Neural cell (in vitro differentiated cells): ENCODE data around the gene TRMO. TPM values are rescaled to one million over a fixed set of nuclear protein-coding genes. Genes with fewer than 3 reads are reported as not detected.

Source experiments
- H2AFZ ChIP-seq: fragments of 200-600, 300-800 bp; sonication (generic), shearing (Covaris generic); 2 replicates; pipeline ENCODE4 v1.6.0; 2014; ENCODE audit warnings: low read depth, mild to moderate bottlenecking, antibody characterized with exemption, low read length, moderate library complexity
- H3F3A ChIP-seq: fragments of 200-600 bp; shearing (Covaris generic); 2 replicates; pipeline ENCODE4 v1.6.1; 2016; ENCODE audit warnings: mild to moderate bottlenecking, moderate library complexity, mixed read lengths, antibody characterized with exemption, low read length; ENCODE audit not compliant: insufficient read depth, poor library complexity, severe bottlenecking
- H3K27ac ChIP-seq: fragments of 200-600, 300-800 bp; sonication (generic), shearing (Covaris generic); 2 replicates; pipeline ENCODE4 v1.5.1; 2014; ENCODE audit warnings: mild to moderate bottlenecking, low read length, moderate library complexity
- H3K27me3 ChIP-seq: fragments of 300-800, 200-600 bp; sonication (generic), shearing (Covaris generic); 2 replicates; pipeline ENCODE4 v1.6.0; 2014; ENCODE audit warnings: mild to moderate bottlenecking, low read depth, low read length, moderate library complexity; ENCODE audit not compliant: insufficient read depth
- H3K36me3 ChIP-seq: fragments of 300-800, 200-600 bp; sonication (generic), shearing (Covaris generic); 2 replicates; pipeline ENCODE4 v1.5.1; 2014; ENCODE audit warnings: mild to moderate bottlenecking, antibody characterized with exemption, low read length, moderate library complexity; ENCODE audit not compliant: insufficient read depth
- H3K4me2 ChIP-seq: fragments of 300-800, 200-600 bp; sonication (generic), shearing (Covaris generic); 2 replicates; pipeline ENCODE4 v1.6.0; 2014; ENCODE audit warnings: mild to moderate bottlenecking, low read length
- H3K4me3 ChIP-seq: fragments of 300-800, 200-600 bp; sonication (generic), shearing (Covaris generic); 2 replicates; pipeline ENCODE4 v1.5.1; 2014; ENCODE audit warnings: mild to moderate bottlenecking, low read length, moderate library complexity
- H3K79me2 ChIP-seq: fragments of 200-600 bp; shearing (Covaris generic); replicated peaks from 2 replicates; pipeline ENCODE4 v1.6.0; 2014; ENCODE audit warnings: mild to moderate bottlenecking, low read length, moderate library complexity; ENCODE audit not compliant: insufficient read depth
- H3K9ac ChIP-seq: fragments of 300-800, 200-600 bp; sonication (generic), shearing (Covaris generic); 2 replicates; pipeline ENCODE4 v1.6.1; 2016; ENCODE audit warnings: mild to moderate bottlenecking, low read length, mixed read lengths
- H3K9me2 ChIP-seq: fragments of 200-600 bp; shearing (Covaris generic); 2 replicates; pipeline ENCODE4 v1.6.1; 2016; ENCODE audit warnings: mild to moderate bottlenecking, low read length, mixed read lengths; ENCODE audit not compliant: insufficient read depth
- H3K9me3 ChIP-seq: fragments of 200-600, 300-800 bp; sonication (generic), shearing (Covaris generic); 2 replicates; pipeline ENCODE4 v1.6.1; 2016; ENCODE audit warnings: mild to moderate bottlenecking, mixed run types, low read length, moderate library complexity, mixed read lengths
- H4K20me1 ChIP-seq: fragments of 200-600 bp; shearing (Covaris generic); 2 replicates; pipeline ENCODE4 v1.6.1; 2016; ENCODE audit warnings: mild to moderate bottlenecking, mixed run types; ENCODE audit not compliant: insufficient read depth
- EP300 ChIP-seq: fragments of 450-650 bp; conservative IDR thresholded peaks from 2 replicates; pipeline ENCODE4 v1.6.1; 2014; ENCODE audit warnings: antibody characterized with exemption, mild to moderate bottlenecking, moderate library complexity; ENCODE audit not compliant: poor library complexity, severe bottlenecking
- EZH2 ChIP-seq: fragments of 200-600, 300-800 bp; shearing (Covaris generic), sonication (generic); IDR thresholded peaks from 2 replicates; pipeline ENCODE4 v1.6.1; 2014; ENCODE audit warnings: antibody characterized with exemption, low read length, borderline replicate concordance, mild to moderate bottlenecking; ENCODE audit not compliant: insufficient read depth, poor library complexity, severe bottlenecking
- MXI1 ChIP-seq: fragments of 450-650 bp; conservative IDR thresholded peaks from 2 replicates; pipeline ENCODE4 v1.6.1; 2014; ENCODE audit warnings: antibody characterized with exemption, mild to moderate bottlenecking; ENCODE audit not compliant: poor library complexity, severe bottlenecking
- POLR2AphosphoS5 ChIP-seq: IDR thresholded peaks from 2 replicates; pipeline ENCODE4 v1.6.1; 2012
- RAD21 ChIP-seq: fragments of 450-650 bp; conservative IDR thresholded peaks from 2 replicates; pipeline ENCODE4 v1.6.1; 2014; ENCODE audit warnings: antibody characterized with exemption, mild to moderate bottlenecking, moderate library complexity
- SMC3 ChIP-seq: fragments of 450-650 bp; conservative IDR thresholded peaks from 2 replicates; pipeline ENCODE4 v1.6.1; 2014; ENCODE audit warnings: antibody characterized with exemption, mild to moderate bottlenecking, moderate library complexity; ENCODE audit not compliant: poor library complexity
- TAF1 ChIP-seq: IDR thresholded peaks from 2 replicates; pipeline ENCODE4 v1.6.1; 2012; ENCODE audit warnings: low read depth
- polyA plus RNA-seq: library from polyadenylated mRNA; depleted of rRNA; stranded (reverse); fragments of >200 nt; gene quantifications from 2 replicates; pipeline ENCODE4 v1.2.3, GENCODE V29; 2014
- TF ChIP-seq, protein P1 (sequence below): fragments of 450-650 bp; IDR thresholded peaks from 2 replicates; pipeline ENCODE4 v1.5.1; 2014; ENCODE audit warnings: antibody characterized with exemption, mild to moderate bottlenecking, moderate library complexity; ENCODE audit not compliant: poor library complexity, severe bottlenecking
- TF ChIP-seq, protein P2 (sequence below): IDR thresholded peaks from 2 replicates; pipeline ENCODE4 v1.6.1; 2012; ENCODE audit warnings: borderline replicate concordance

The TRMO gene
- polyA plus RNA-seq, 1 donor from 2014 or later, result 15.4 TPM

DNA sequence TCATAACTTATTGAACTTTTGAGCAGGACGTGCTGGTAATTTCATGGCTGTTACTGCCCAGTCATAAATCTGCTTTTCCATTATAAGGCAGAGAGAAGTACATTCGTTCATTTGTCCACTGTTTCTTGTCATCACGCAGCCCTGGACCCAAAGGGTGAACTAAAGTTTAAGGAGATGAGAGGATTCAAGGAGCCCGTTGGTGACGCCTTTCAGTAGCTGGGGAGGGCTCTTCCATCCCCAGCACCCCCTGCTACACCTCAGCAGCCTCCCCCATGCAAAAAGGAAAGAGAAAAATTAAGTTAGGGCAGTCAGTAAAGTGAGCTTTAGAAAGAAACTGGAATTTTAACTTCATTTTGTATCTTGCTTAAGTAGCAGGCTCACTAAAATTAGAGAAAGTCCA is 66.4 kb downstream of the TRMO start:
- no peaks in the 10 kb centered on the region for H3K9me3 ChIP-seq
- H3K4me2 ChIP-seq, result no peak overlapping the region
- no peak overlapping the region for H3K4me3 ChIP-seq
- no peaks in the 10 kb centered on the region for H3K9me2 ChIP-seq
- H3K9ac ChIP-seq, result no peak overlapping the region
- H4K20me1 ChIP-seq, result no peaks in the 10 kb centered on the region
- no peak overlapping the region for H3K27ac ChIP-seq
- no peaks in the 10 kb centered on the region for H3K79me2 ChIP-seq
- H3K36me3 ChIP-seq, result no peaks in the 10 kb centered on the region
- no peak overlapping the region for H2AFZ ChIP-seq
- peaks cover 98% of the 10 kb centered on the region for H3K27me3 ChIP-seq
- TF ChIP-seq TAF1 (no peak), POLR2AphosphoS5 (no peak)
- no peaks in the 10 kb centered on the region for H3F3A ChIP-seq

DNA sequence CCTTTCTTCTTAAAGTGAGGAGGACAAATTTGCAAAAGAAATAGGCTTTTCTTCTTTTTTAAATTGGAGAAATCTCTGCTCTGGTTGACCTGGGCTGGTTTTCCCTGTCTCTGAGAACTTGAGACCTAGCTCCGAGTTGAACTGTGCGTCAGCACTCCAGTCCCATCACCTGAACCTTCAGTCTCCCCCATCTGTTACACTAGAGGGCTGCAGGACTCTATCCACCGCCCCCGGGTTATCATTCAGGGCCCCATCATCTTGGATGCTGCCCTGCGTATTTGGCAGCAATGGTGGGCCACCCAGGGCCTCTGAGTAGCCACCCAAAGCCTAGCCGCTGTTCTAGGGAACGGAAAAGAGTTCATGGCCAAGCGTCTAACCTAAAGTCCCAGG is 66.8 kb downstream of the TRMO start:
- TF ChIP-seq, protein P1, sequence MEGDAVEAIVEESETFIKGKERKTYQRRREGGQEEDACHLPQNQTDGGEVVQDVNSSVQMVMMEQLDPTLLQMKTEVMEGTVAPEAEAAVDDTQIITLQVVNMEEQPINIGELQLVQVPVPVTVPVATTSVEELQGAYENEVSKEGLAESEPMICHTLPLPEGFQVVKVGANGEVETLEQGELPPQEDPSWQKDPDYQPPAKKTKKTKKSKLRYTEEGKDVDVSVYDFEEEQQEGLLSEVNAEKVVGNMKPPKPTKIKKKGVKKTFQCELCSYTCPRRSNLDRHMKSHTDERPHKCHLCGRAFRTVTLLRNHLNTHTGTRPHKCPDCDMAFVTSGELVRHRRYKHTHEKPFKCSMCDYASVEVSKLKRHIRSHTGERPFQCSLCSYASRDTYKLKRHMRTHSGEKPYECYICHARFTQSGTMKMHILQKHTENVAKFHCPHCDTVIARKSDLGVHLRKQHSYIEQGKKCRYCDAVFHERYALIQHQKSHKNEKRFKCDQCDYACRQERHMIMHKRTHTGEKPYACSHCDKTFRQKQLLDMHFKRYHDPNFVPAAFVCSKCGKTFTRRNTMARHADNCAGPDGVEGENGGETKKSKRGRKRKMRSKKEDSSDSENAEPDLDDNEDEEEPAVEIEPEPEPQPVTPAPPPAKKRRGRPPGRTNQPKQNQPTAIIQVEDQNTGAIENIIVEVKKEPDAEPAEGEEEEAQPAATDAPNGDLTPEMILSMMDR, result no peak
- TF ChIP-seq RAD21 (no peak), MXI1 (no peak), EP300 (no peak), POLR2AphosphoS5 (no peak), EZH2 (no peak), TAF1 (no peak)
- TF ChIP-seq, protein P2, sequence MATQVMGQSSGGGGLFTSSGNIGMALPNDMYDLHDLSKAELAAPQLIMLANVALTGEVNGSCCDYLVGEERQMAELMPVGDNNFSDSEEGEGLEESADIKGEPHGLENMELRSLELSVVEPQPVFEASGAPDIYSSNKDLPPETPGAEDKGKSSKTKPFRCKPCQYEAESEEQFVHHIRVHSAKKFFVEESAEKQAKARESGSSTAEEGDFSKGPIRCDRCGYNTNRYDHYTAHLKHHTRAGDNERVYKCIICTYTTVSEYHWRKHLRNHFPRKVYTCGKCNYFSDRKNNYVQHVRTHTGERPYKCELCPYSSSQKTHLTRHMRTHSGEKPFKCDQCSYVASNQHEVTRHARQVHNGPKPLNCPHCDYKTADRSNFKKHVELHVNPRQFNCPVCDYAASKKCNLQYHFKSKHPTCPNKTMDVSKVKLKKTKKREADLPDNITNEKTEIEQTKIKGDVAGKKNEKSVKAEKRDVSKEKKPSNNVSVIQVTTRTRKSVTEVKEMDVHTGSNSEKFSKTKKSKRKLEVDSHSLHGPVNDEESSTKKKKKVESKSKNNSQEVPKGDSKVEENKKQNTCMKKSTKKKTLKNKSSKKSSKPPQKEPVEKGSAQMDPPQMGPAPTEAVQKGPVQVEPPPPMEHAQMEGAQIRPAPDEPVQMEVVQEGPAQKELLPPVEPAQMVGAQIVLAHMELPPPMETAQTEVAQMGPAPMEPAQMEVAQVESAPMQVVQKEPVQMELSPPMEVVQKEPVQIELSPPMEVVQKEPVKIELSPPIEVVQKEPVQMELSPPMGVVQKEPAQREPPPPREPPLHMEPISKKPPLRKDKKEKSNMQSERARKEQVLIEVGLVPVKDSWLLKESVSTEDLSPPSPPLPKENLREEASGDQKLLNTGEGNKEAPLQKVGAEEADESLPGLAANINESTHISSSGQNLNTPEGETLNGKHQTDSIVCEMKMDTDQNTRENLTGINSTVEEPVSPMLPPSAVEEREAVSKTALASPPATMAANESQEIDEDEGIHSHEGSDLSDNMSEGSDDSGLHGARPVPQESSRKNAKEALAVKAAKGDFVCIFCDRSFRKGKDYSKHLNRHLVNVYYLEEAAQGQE, result no peak
- Histone ChIP-seq H3K9me3 (no peaks in the 10 kb centered on the region), H3K27ac (no peak overlapping the region), H2AFZ (no peak overlapping the region), H3K9ac (no peak overlapping the region), H4K20me1 (no peaks in the 10 kb centered on the region), H3K79me2 (no peaks in the 10 kb centered on the region), H3F3A (no peaks in the 10 kb centered on the region), H3K4me2 (no peak overlapping the region), H3K4me3 (no peak overlapping the region), H3K36me3 (no peaks in the 10 kb centered on the region), H3K27me3 (peaks cover 98% of the 10 kb centered on the region), H3K9me2 (no peaks in the 10 kb centered on the region)

DNA sequence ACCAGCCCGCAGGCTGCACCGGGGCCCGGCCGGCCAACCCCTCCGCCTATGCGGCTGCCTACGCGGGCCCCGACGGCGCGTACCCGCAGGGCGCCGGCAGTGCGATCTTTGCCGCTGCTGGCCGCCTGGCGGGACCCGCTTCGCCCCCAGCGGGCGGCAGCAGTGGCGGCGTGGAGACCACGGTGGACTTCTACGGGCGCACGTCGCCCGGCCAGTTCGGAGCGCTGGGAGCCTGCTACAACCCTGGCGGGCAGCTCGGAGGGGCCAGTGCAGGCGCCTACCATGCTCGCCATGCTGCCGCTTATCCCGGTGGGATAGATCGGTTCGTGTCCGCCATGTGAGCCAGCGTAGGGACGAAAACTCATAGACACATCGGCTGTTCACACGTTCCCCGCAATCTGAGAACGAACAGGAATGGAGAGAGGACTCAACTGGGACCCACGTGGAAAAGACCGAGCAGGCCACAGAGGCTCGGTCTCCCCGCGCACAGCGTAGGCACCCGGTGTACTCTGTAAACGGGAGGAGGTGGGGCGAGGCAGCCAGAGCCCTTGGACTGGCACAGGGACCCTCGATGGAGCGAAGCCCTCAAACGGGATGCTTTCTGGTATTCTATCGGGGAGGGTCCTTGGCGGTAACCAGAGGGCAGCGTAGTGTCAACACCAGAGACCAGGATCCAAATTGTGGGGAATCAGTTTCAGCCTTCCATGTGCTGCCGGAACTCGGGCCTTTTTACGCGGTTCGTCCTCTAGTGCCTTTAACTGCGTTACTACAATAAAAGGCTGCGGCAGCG is 67.4 kb downstream of the TRMO start:
- H3F3A ChIP-seq, result no peaks in the 10 kb centered on the region
- no peaks in the 10 kb centered on the region for H3K79me2 ChIP-seq
- TF ChIP-seq SMC3, result no peak
- TF ChIP-seq, protein P1, result no peak
- TF ChIP-seq EZH2, result peak; percentile 84
- TF ChIP-seq, protein P2, result no peak
- H3K27me3 ChIP-seq, result peaks cover 98% of the 10 kb centered on the region
- no peak overlapping the region for H3K9ac ChIP-seq
- H3K36me3 ChIP-seq, result no peaks in the 10 kb centered on the region
- no peaks in the 10 kb centered on the region for H3K9me2 ChIP-seq
- no peak overlapping the region for H3K4me2 ChIP-seq
- H2AFZ ChIP-seq, result no peak overlapping the region
- H3K27ac ChIP-seq, result no peak overlapping the region
- H3K4me3 ChIP-seq, result no peak overlapping the region
- no peaks in the 10 kb centered on the region for H4K20me1 ChIP-seq
- no peaks in the 10 kb centered on the region for H3K9me3 ChIP-seq
